Kidney epithelial cell (primary cell): ENCODE measurements around the gene LMBR1. TPM values are rescaled to one million over a fixed set of nuclear protein-coding genes. Genes with fewer than 3 reads are reported as not detected.
"Not testable (repeated sequence)": the region's sequence is repeated elsewhere in the genome, so short reads cannot be mapped to it uniquely, and the experiment has no call there.

ENCODE experiments used
- DNase-seq: peaks from one replicate; pipeline ENCODE4 v3.0.0-alpha.2; 2010; ENCODE audit warnings: low read depth
- H3K27me3 ChIP-seq: 2 replicates; pipeline ENCODE4 v1.6.0; 2011; ENCODE audit warnings: low read length; ENCODE audit not compliant: control insufficient read depth, insufficient read depth
- H3K36me3 ChIP-seq: 2 replicates; pipeline ENCODE4 v1.5.1; 2011; ENCODE audit warnings: low read length; ENCODE audit not compliant: control insufficient read depth, insufficient read depth
- H3K4me3 ChIP-seq: 2 replicates; pipeline ENCODE4 v1.5.1; 2011; ENCODE audit warnings: low read depth, mild to moderate bottlenecking, control low read depth, low read length
- total RNA-seq: library from RNA; depleted of rRNA; stranded (reverse); fragments of >200 nt; gene quantifications from 2 replicates; pipeline ENCODE4 v1.2.3, GENCODE V29; 2015
- TF ChIP-seq, protein P1 (sequence below): IDR thresholded peaks from 2 replicates; pipeline ENCODE4 v1.5.1; 2011; ENCODE audit warnings: mild to moderate bottlenecking, moderate library complexity, low read length, control low read depth, inconsistent platforms; ENCODE audit not compliant: insufficient read depth, poor library complexity, severe bottlenecking

Gene LMBR1
- total RNA-seq, 1 donor from 2014 or later, result 47.3 TPM

DNA sequence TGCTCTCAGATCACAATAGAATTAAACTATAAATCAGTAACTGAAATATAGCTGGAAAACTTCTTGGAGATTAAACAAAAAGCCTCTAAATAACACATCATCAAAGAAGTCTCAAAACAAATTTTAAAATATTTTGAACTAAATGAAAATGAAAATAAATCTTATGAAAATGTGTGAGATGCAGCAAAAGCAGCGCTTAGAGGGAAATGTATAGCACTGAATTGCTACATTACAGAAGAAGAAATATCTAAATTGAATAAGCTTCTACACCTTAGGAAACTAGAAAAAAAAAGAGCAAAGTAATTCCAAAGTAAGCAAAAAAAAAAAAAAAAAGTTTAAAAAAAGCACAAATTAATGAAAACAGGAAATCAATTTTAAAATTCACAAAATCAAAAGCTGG is 35.2 kb downstream of the LMBR1 start:
- DNase-seq, result no peak
- Histone ChIP-seq H3K36me3 (no peaks in the 10 kb centered on the region), H3K27me3 (no peaks in the 10 kb centered on the region), H3K4me3 (no peak overlapping the region)
- TF ChIP-seq, protein P1, sequence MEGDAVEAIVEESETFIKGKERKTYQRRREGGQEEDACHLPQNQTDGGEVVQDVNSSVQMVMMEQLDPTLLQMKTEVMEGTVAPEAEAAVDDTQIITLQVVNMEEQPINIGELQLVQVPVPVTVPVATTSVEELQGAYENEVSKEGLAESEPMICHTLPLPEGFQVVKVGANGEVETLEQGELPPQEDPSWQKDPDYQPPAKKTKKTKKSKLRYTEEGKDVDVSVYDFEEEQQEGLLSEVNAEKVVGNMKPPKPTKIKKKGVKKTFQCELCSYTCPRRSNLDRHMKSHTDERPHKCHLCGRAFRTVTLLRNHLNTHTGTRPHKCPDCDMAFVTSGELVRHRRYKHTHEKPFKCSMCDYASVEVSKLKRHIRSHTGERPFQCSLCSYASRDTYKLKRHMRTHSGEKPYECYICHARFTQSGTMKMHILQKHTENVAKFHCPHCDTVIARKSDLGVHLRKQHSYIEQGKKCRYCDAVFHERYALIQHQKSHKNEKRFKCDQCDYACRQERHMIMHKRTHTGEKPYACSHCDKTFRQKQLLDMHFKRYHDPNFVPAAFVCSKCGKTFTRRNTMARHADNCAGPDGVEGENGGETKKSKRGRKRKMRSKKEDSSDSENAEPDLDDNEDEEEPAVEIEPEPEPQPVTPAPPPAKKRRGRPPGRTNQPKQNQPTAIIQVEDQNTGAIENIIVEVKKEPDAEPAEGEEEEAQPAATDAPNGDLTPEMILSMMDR, result no peak

DNA sequence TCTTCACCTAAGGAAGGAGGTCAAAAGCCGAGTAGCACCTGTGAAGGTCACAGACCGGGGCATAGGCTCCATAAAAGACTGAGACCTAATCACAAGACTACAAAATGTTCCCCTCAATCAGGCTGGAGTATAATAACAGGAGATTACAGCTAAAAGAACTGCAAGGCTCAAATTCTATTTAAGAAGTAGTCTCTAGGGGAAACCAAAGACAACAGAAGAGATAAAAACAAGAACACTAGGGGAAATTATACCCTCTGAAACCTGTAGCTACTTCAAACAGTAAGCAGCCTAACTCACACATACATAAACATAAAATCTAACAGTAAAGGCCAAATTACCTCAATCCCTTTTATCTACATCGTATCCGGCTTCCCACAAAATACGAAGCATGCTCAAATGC is 38.3 kb downstream of the LMBR1 start:
- TF ChIP-seq, protein P1, result no peak
- H3K4me3 ChIP-seq, result no peak overlapping the region
- H3K36me3 ChIP-seq, result no peaks in the 10 kb centered on the region
- DNase-seq, result no peak
- no peaks in the 10 kb centered on the region for H3K27me3 ChIP-seq

DNA sequence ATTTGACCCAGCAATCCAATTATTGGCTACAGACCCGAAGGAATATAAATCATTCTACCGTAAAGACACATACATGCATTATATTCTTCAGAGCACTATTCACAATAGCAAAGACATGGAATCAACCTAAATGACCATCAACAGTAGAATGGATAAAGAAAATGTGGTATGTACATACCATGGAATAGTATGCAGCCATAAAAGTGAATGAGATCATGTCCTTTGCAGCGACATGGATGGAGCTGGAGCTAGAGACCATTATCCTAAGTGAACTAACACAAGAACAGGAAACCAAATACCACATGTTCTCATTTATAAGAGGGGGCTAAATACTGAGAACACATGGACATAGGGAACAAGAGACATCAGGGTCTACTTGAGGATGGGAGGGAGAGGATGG is 44.0 kb downstream of the LMBR1 start:
- H3K27me3 ChIP-seq, result no peaks in the 10 kb centered on the region
- H3K36me3 ChIP-seq, result no peaks in the 10 kb centered on the region
- no peak overlapping the region for H3K4me3 ChIP-seq
- no peak for DNase-seq
- TF ChIP-seq, protein P1, result no peak

DNA sequence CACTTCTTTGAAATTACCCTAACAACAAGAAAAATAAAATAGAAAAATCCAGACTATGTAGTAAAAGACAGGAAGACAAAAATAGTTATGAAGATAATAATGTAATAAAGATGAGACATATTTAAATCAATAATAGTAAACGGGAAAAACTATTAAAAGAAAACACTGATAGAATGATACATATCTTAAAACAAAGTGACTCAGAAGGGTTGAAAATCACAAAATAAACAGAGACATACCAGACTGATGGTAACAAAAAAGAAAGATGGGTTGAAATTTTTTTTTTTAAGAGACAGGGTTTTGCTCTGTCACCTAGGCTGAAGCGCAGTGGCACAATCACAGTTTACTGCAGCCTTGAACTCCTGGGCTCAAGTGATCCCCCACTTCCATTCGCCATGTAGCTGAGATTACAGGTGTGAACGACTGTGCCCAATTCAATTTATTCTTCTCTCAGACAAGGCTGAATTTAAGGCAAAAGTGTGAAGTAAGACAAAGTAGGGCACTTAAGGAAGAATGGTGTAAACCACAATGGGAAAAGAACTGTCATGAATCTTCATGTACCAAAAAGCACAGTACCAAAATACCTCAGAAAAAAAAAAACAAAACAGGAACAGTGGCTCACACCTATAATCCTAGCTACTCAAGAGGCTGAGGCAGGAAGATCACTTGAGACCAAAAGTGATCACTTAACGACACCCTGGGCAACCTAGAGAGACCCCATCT is 47.4 kb downstream of the LMBR1 start:
- Histone ChIP-seq H3K4me3 (no peak overlapping the region), H3K36me3 (no peaks in the 10 kb centered on the region), H3K27me3 (no peaks in the 10 kb centered on the region)
- TF ChIP-seq, protein P1, result no peak
- no peak for DNase-seq

DNA sequence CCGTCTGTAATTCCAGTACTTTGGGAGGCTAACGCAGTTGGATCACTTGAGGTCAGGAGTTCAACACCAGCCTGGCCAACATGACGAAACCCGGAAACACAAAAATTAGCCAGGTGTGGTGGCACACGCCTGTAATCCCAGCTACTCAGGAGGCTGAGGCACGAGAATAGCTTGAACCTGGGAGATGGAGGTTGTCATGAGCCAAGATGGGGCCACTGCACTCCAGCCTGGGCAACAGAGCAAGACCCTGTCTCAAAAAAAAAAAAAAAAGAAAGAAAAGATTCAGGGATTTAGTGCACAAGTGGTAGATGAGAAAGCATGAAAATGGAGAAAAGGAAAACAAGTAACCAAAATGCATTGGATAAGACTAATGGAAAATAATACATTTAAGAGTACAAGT is 49.4 kb downstream of the LMBR1 start:
- H3K36me3 ChIP-seq, DNase-seq, H3K27me3 ChIP-seq, H3K4me3 ChIP-seq: not testable (repeated sequence)

DNA sequence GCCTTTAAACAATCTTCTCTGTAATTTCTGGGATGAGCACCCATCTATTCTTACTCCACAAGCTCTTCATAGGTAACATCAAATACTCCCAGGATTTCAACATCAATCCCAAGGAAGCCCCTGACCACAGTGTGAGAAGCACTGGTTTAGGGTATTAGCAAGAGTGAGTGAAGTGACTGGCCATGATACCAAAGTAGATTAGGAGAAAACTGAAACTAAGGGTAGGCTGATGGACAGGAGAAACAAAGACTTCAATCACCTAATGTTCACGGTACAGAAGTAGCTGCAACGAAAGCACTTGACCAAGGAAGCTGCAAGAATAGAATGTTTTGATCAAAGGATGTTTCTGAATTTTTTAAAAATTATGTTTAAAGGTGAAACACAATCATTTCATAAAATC is 49.8 kb downstream of the LMBR1 start:
- Histone ChIP-seq H3K36me3 (no peaks in the 10 kb centered on the region), H3K4me3 (no peak overlapping the region), H3K27me3 (no peaks in the 10 kb centered on the region)
- TF ChIP-seq, protein P1, result no peak
- no peak for DNase-seq
